Mesothelial cell of epicardium (in vitro differentiated cells): ENCODE results near the gene CCSER1. TPM values are rescaled to one million over a fixed set of nuclear protein-coding genes. Genes with fewer than 3 reads are reported as not detected.

Experiments
- DNase-seq, 2 experiments: peaks; one replicate each; pipeline ENCODE4 v3.0.0; 2021; ENCODE audit warnings: low spot score in 2 of 2; ENCODE audit not compliant: unreplicated experiment in 2 of 2
- H3K27ac Mint-ChIP-seq: 2 replicates; pipeline ENCODE4 v1.8.0; 2021; ENCODE audit warnings: mixed read lengths
- H3K27me3 Mint-ChIP-seq: 2 replicates; pipeline ENCODE4 v1.8.0; 2021; ENCODE audit warnings: low read depth, mixed read lengths
- H3K36me3 Mint-ChIP-seq: 2 replicates; pipeline ENCODE4 v1.8.0; 2021; ENCODE audit warnings: mixed read lengths
- H3K4me1 Mint-ChIP-seq: 2 replicates; pipeline ENCODE4 v1.8.0; 2021; ENCODE audit warnings: mixed read lengths
- H3K4me3 Mint-ChIP-seq: 2 replicates; pipeline ENCODE4 v1.8.0; 2021; ENCODE audit warnings: mild to moderate bottlenecking, moderate library complexity, mixed read lengths
- H3K9me3 Mint-ChIP-seq: 2 replicates; pipeline ENCODE4 v1.8.0; 2021; ENCODE audit warnings: mixed read lengths
- total RNA-seq: library from RNA; stranded (reverse); gene quantifications from 3 replicates; pipeline ENCODE4 v1.2.1, GENCODE V29; 2021
- TF ChIP-seq, protein P1 (sequence below): fragments of 200-600 bp; sonication (generic); IDR thresholded peaks from one replicate; pipeline ENCODE4 v1.5.0; 2021; ENCODE audit warnings: antibody characterized with exemption; ENCODE audit not compliant: unreplicated experiment

Gene CCSER1
- total RNA-seq, 1 donor from 2014 or later, result 7.2 TPM

DNA sequence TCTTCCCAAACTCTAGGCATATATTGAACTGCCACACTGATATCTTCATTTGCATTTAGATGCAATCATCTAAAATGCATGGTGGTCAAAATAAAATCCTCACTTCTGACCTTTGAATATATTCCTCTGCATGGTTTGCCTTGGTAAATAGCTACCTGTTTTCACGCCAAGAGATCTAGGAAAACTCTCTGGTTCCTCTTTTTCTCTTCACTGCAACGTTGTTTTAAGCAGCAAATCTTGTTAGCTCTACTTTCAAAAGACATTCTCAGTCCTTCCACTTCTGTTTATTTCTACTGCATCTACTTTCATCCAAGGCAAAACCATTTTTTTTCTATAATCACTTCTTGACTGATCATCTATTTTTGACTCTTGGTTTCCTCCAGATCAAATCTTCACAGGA is 1174.9 kb downstream of the CCSER1 start:
- Mint-ChIP-seq H3K9me3 (no peaks in the 10 kb centered on the region), H3K4me3 (no peak overlapping the region), H3K27me3 (no peaks in the 10 kb centered on the region), H3K4me1 (peaks cover under 1% of the 10 kb centered on the region), H3K27ac (no peak overlapping the region), H3K36me3 (no peaks in the 10 kb centered on the region)
- no peak for DNase-seq
- TF ChIP-seq, protein P1, sequence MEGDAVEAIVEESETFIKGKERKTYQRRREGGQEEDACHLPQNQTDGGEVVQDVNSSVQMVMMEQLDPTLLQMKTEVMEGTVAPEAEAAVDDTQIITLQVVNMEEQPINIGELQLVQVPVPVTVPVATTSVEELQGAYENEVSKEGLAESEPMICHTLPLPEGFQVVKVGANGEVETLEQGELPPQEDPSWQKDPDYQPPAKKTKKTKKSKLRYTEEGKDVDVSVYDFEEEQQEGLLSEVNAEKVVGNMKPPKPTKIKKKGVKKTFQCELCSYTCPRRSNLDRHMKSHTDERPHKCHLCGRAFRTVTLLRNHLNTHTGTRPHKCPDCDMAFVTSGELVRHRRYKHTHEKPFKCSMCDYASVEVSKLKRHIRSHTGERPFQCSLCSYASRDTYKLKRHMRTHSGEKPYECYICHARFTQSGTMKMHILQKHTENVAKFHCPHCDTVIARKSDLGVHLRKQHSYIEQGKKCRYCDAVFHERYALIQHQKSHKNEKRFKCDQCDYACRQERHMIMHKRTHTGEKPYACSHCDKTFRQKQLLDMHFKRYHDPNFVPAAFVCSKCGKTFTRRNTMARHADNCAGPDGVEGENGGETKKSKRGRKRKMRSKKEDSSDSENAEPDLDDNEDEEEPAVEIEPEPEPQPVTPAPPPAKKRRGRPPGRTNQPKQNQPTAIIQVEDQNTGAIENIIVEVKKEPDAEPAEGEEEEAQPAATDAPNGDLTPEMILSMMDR, result no peak

DNA sequence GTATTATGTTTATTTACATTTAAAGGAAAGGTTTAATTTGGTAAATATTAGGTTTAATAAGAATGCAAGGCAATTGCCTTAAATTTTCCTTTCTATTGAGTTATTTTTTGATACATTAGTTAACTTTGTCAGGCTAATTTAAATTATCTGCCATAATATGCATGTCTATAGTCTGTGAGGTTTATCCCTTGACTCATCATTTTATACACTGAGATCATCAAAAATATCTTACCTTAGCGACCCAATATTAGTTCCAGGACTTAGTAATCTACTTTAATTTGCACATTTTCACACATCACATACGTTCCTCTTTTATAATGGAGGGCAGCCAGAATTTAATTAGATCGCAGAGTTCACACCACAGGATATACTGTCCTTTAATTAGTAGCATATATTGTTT is 1177.1 kb downstream of the CCSER1 start:
- no peak for DNase-seq
- no peak overlapping the region for H3K4me3 Mint-ChIP-seq
- H3K36me3 Mint-ChIP-seq, result no peaks in the 10 kb centered on the region
- H3K9me3 Mint-ChIP-seq, result no peaks in the 10 kb centered on the region
- TF ChIP-seq, protein P1, result no peak
- no peak overlapping the region for H3K27ac Mint-ChIP-seq
- no peaks in the 10 kb centered on the region for H3K27me3 Mint-ChIP-seq
- H3K4me1 Mint-ChIP-seq, result no peaks in the 10 kb centered on the region

DNA sequence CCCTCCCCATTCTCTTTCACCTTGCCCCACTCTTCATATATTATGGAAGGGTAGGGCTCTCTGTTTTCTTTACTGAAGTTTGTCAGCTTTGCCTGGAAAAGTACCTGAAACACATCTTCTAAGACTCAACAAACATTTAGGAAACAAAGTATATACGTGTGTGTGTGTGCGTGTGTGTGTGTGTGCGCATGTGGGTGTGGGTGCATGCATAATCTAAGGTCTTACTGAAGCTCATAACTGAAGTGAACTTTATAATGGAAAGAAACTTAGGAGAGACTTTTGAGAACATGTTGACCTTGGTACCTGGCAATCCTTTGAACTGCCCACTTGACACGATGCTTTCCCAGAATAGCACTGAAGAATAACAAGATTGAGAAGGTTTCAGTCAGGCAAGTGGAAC is 1190.2 kb downstream of the CCSER1 start:
- Mint-ChIP-seq H3K27ac (no peak overlapping the region), H3K9me3 (no peaks in the 10 kb centered on the region), H3K4me1 (no peaks in the 10 kb centered on the region), H3K36me3 (no peaks in the 10 kb centered on the region), H3K27me3 (no peaks in the 10 kb centered on the region), H3K4me3 (no peak overlapping the region)
- no peak for DNase-seq
- TF ChIP-seq, protein P1, result no peak

DNA sequence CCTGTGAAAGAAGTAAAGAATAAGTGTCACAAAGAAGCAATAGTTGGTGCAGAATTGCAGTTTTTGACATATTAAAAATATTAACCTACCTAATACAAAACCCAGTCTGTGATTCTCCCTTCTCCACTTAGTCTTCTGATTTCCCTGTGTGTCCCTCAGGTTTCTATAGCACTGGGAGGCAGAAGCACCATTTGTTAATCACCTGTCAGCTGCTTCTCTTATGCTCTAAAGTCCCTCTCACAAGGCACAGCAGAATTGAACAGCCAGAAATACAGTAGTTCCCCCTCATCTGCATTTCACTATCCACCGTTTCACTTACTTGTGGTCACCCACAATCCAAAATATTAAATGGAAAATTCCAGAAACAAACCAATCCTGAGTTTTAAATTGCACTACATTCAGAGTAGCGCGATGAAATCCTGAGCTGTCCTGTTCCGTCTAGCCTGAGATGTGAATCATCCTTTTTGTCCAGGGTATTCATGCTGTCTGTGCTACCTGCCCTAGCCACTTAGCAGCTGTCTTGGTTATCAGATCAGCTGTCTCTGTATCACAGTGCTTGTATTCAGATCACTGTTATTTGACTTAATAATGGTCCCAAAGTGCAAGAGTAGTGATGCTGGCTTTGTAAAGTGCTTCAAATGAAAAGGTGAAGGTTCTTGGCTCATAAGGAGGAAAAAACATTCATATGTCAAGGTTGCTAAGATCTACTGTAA is 1192.5 kb downstream of the CCSER1 start:
- Mint-ChIP-seq H3K4me3 (no peak overlapping the region), H3K27ac (no peak overlapping the region), H3K4me1 (no peaks in the 10 kb centered on the region), H3K9me3 (peaks cover 3% of the 10 kb centered on the region), H3K36me3 (no peaks in the 10 kb centered on the region), H3K27me3 (no peaks in the 10 kb centered on the region)
- DNase-seq, result no peak
- TF ChIP-seq, protein P1, result no peak

DNA sequence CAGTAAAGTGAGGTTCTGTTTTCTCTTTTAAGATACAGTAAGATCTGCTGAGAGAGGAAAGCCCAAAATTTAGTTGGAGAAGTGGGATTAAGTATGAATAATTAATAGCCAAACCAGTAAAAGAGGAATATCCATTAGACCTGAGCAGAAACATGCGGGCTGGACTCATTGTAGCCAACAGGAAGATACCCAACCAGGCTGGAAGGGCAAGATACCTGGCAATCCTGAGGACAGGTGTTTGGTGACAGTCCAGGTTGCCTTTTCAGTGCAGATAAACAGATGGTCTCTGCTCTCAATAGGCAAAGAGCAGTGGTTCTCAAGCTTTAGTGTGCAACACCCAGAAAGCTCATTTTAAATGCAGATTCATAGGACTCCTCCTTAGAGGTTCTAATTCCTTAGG is 1195.8 kb downstream of the CCSER1 start:
- H3K4me3 Mint-ChIP-seq, result no peak overlapping the region
- peaks cover 22% of the 10 kb centered on the region for H3K9me3 Mint-ChIP-seq
- H3K4me1 Mint-ChIP-seq, result no peaks in the 10 kb centered on the region
- no peaks in the 10 kb centered on the region for H3K27me3 Mint-ChIP-seq
- no peak for DNase-seq
- H3K36me3 Mint-ChIP-seq, result peaks cover 13% of the 10 kb centered on the region
- TF ChIP-seq, protein P1, result no peak
- H3K27ac Mint-ChIP-seq, result no peak overlapping the region
